ENCODE measurements around the gene HERC3. TPM values are rescaled to one million over a fixed set of nuclear protein-coding genes. Genes with fewer than 3 reads are reported as not detected.

HERC3 gene
- total and polyA plus RNA-seq, 4 donors: 5.1 to 22.1 (median 10.0) TPM

GRCh38 chr4:88731381-88731780 is 139.1 kb downstream of the HERC3 start:
- Histone ChIP-seq H3K4me1 (ENCODE audit: control insufficient read depth in 4 of 4, insufficient read depth in 4 of 4, low read length in 3 of 4) (peaks cover 3 to 30% (median 16%) of the 10 kb centered on the region in 4 donors), H3K9ac (ENCODE audit: low read depth in 1 of 2, low read length in 2 of 2) (no peak overlapping the region), H3K27me3 (ENCODE audit: control insufficient read depth in 4 of 4, insufficient read depth in 4 of 4, low read length in 3 of 4) (no peaks in the 10 kb centered on the region), H3K9me3 (ENCODE audit: control insufficient read depth in 4 of 4, low read length in 3 of 4) (no peaks in the 10 kb centered on the region), H3K36me3 (ENCODE audit: control insufficient read depth in 4 of 4, insufficient read depth in 3 of 4, low read depth in 1 of 4, low read length in 3 of 4) (peaks cover 5 to 42% (median 36%) of the 10 kb centered on the region in 4 donors), H3K4me3 (ENCODE audit: low read depth in 1 of 3, low read length in 3 of 3) (no peak overlapping the region), H3K27ac (ENCODE audit: low read depth in 1 of 2, low read length in 2 of 2) (no peak overlapping the region)
- no peak for DNase-seq (ENCODE audit: low spot score)
- TF ChIP-seq SP1 (IDR thresholded peaks at IDR 0.05) (no peak), ATF3 (IDR thresholded peaks at IDR 0.05) (no peak), TAF1 (conservative IDR thresholded peaks at IDR 0.05) (no peak), FOXA1 (IDR thresholded peaks at IDR 0.05) (no peak), YY1 (IDR thresholded peaks at IDR 0.05) (no peak), GABPA (IDR thresholded peaks at IDR 0.05 in 1 of 2, conservative IDR thresholded peaks at IDR 0.05 in 1 of 2) (no peak), NR2F2 (IDR thresholded peaks at IDR 0.05) (no peak), FOXA2 (IDR thresholded peaks at IDR 0.05) (no peak), JUND (IDR thresholded peaks at IDR 0.05) (no peak)
- TF ChIP-seq, protein P1, sequence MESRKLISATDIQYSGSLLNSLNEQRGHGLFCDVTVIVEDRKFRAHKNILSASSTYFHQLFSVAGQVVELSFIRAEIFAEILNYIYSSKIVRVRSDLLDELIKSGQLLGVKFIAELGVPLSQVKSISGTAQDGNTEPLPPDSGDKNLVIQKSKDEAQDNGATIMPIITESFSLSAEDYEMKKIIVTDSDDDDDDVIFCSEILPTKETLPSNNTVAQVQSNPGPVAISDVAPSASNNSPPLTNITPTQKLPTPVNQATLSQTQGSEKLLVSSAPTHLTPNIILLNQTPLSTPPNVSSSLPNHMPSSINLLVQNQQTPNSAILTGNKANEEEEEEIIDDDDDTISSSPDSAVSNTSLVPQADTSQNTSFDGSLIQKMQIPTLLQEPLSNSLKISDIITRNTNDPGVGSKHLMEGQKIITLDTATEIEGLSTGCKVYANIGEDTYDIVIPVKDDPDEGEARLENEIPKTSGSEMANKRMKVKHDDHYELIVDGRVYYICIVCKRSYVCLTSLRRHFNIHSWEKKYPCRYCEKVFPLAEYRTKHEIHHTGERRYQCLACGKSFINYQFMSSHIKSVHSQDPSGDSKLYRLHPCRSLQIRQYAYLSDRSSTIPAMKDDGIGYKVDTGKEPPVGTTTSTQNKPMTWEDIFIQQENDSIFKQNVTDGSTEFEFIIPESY (IDR thresholded peaks at IDR 0.05): no peak
- TF ChIP-seq, protein P2, sequence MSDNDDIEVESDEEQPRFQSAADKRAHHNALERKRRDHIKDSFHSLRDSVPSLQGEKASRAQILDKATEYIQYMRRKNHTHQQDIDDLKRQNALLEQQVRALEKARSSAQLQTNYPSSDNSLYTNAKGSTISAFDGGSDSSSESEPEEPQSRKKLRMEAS (IDR thresholded peaks at IDR 0.05): no peak
- WGBS: 93% methylated on average over 4 of the region's 4 CpGs

DNA sequence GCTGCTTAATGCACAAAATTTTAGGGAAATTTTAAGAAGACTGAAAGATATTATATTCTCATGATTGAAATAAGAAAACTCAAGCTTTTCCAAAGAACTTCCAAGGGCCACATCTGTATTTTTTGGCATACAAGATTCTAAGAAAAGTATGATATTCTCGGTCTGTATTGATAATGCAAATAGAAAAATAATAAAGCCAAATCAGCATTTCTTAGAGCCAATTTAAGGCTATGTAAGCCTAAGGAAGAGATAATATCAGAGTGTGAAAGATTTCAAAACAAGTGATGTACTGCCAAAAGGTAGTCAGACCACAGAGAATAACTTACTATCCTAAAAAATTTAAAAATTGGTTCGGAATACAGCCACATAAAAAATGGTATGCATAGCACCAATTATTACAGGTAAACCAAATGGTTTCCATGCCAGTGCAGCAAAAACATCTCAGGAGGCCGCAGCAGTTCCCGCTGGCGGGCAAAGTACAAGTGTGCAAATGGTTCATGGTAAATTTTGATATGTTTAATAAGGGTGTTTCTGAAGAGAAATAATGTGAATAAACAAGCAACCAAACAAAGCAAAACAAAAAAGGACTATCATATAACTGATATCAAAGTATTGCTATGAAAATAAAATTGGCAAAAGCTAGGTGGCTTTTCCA is 140.6 kb downstream of the HERC3 start:
- H3K27ac ChIP-seq (ENCODE audit: low read depth in 1 of 2, low read length in 2 of 2): peak overlapping the region; percentile 1 to 79
- WGBS: 45% methylated on average over 5 of the region's 5 CpGs

DNA sequence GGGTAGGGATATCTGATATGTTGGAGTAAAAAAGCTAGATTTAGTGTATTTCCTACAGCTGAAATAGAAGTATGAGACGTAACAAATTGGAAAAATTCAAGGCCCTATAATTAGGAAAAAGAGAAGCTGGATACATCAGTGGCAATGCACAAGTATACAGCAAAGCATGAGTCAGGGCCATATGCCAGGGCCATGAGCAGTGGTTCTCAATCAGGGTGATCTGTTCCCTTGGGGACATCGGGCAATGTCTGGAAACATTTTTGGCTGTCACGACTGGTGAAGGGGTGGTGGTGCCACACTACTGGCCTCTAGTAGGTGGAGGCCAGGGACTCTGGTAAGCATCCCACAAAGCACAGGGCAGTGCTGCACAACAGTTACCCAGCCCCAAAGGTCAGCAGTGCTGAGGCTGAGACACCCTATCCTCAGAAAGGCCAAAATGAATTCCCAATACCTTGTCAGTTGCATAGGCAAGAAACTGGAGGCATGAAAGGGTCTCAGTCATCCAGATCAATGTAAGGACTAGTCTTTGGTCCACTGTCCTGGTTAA is 142.2 kb downstream of the HERC3 start:
- 39% methylated on average over 3 of the region's 3 CpGs for WGBS
- no peak for TF ChIP-seq YY1 (IDR thresholded peaks at IDR 0.05)
- TF ChIP-seq SP1 (IDR thresholded peaks at IDR 0.05): no peak
- TF ChIP-seq FOXA2 (IDR thresholded peaks at IDR 0.05): no peak
- TF ChIP-seq, protein P2 (IDR thresholded peaks at IDR 0.05): no peak
- TF ChIP-seq FOXA1 (IDR thresholded peaks at IDR 0.05): no peak
- TF ChIP-seq HNF4A (conservative IDR thresholded peaks at IDR 0.05): peak in 1 of 2 donors; percentile 28
- no peak for TF ChIP-seq HNF4G (IDR thresholded peaks at IDR 0.05)
- TF ChIP-seq CTCF (IDR thresholded peaks at IDR 0.05; ENCODE audit: low read depth, low read length, missing input control): no peak
- no peaks in the 10 kb centered on the region for H3K27me3 ChIP-seq (ENCODE audit: control insufficient read depth in 4 of 4, insufficient read depth in 4 of 4, low read length in 3 of 4)
- peak overlapping the region in 2 of 3 donors; percentile 32 to 38 for H3K4me3 ChIP-seq (ENCODE audit: low read depth in 1 of 3, low read length in 3 of 3)
- no peak overlapping the region for H3K9ac ChIP-seq (ENCODE audit: low read depth in 1 of 2, low read length in 2 of 2)
- no peaks in the 10 kb centered on the region for H3K9me3 ChIP-seq (ENCODE audit: control insufficient read depth in 4 of 4, low read length in 3 of 4)
- peak overlapping the region; percentile 61 to 79 for H3K27ac ChIP-seq (ENCODE audit: low read depth in 1 of 2, low read length in 2 of 2)
- H3K4me1 ChIP-seq (ENCODE audit: control insufficient read depth in 4 of 4, insufficient read depth in 4 of 4, low read length in 3 of 4): peaks cover 3 to 41% (median 24%) of the 10 kb centered on the region in 4 donors
- H3K36me3 ChIP-seq (ENCODE audit: control insufficient read depth in 4 of 4, insufficient read depth in 3 of 4, low read depth in 1 of 4, low read length in 3 of 4): peaks cover 1 to 17% (median 14%) of the 10 kb centered on the region in 4 donors
- DNase-seq (ENCODE audit: low spot score): no peak

More for the DNA sequence above, 140.6 kb downstream of the HERC3 start:
- H3K4me3 ChIP-seq (ENCODE audit: low read depth in 1 of 3, low read length in 3 of 3): no peak overlapping the region
- no peaks in the 10 kb centered on the region for H3K9me3 ChIP-seq (ENCODE audit: control insufficient read depth in 4 of 4, low read length in 3 of 4)
- H3K4me1 ChIP-seq (ENCODE audit: control insufficient read depth in 4 of 4, insufficient read depth in 4 of 4, low read length in 3 of 4): peaks cover 3 to 33% (median 20%) of the 10 kb centered on the region in 4 donors
- peaks cover 3 to 32% (median 25%) of the 10 kb centered on the region in 4 donors for H3K36me3 ChIP-seq (ENCODE audit: control insufficient read depth in 4 of 4, insufficient read depth in 3 of 4, low read depth in 1 of 4, low read length in 3 of 4)
- H3K9ac ChIP-seq (ENCODE audit: low read depth in 1 of 2, low read length in 2 of 2): peak overlapping the region in 1 of 2 donors; percentile 33
- H3K27me3 ChIP-seq (ENCODE audit: control insufficient read depth in 4 of 4, insufficient read depth in 4 of 4, low read length in 3 of 4): no peaks in the 10 kb centered on the region
- TF ChIP-seq TAF1 (conservative IDR thresholded peaks at IDR 0.05) (no peak), SP1 (IDR thresholded peaks at IDR 0.05) (peak; percentile 16), HNF4A (conservative IDR thresholded peaks at IDR 0.05) (peak; percentile 54 to 76)
- no peak for DNase-seq (ENCODE audit: low spot score)

Data from liver (tissue), 9 donors.